Uterus (tissue), 2 donors: Measurements from ENCODE around the gene RELL2.

Source experiments
- POLR2A ChIP-seq, 2 donors: fragments of 450-650 bp; IDR thresholded peaks; one replicate each; pipeline ENCODE4 v1.6.1; 2016; ENCODE audit warnings: antibody characterized with exemption in 2 of 2, mild to moderate bottlenecking in 1 of 2, moderate library complexity in 1 of 2
- TF ChIP-seq, protein P1 (sequence below), 4 experiments: fragments of 200-600 bp in 2 of 4; fragments of 450-650 bp in 2 of 4; sonication (generic) in 2 of 4; IDR thresholded peaks; one replicate each; pipeline ENCODE4 v1.5.1; 2016 to 2019; ENCODE audit warnings: antibody characterized with exemption in 4 of 4, mild to moderate bottlenecking in 2 of 4, moderate library complexity in 1 of 4

DNA sequence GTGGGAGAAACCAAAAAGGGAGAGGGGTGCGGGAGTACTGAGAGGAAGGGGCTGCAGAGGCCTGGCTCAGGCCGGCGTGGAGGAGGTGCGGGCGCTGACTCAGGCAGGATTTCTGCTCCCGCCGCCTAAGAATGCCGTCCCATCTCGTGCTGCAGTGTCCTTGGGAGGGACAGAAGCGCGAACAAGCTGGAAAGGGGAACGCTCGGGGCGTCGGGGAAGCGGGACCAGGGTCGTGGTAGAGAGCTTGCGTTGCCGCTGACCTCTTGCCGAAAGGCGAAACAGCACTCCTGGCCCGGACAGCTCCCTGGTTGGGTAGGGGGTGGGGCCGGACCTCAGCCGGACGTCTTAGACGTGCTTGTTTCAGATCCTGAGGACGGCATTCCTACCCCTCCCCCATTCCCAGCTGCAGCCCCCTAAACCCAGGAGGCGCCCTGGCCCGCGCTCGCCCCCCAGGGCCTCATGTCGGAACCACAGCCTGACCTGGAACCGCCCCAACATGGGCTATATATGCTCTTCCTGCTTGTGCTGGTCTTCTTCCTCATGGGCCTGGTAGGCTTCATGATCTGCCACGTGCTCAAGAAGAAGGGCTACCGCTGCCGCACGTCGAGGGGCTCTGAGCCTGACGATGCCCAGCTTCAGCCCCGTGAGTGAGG, 1.1 kb downstream of the RELL2 start:
- TF ChIP-seq, protein P1, sequence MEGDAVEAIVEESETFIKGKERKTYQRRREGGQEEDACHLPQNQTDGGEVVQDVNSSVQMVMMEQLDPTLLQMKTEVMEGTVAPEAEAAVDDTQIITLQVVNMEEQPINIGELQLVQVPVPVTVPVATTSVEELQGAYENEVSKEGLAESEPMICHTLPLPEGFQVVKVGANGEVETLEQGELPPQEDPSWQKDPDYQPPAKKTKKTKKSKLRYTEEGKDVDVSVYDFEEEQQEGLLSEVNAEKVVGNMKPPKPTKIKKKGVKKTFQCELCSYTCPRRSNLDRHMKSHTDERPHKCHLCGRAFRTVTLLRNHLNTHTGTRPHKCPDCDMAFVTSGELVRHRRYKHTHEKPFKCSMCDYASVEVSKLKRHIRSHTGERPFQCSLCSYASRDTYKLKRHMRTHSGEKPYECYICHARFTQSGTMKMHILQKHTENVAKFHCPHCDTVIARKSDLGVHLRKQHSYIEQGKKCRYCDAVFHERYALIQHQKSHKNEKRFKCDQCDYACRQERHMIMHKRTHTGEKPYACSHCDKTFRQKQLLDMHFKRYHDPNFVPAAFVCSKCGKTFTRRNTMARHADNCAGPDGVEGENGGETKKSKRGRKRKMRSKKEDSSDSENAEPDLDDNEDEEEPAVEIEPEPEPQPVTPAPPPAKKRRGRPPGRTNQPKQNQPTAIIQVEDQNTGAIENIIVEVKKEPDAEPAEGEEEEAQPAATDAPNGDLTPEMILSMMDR (IDR thresholded peaks at IDR 0.05): peak in 2 of 4 experiments; percentile 1 to 14
- no peak for TF ChIP-seq POLR2A (IDR thresholded peaks at IDR 0.05)
